Body of pancreas (tissue), 4 donors: ENCODE data around the gene DEPDC4.

Experiments used
- CTCF ChIP-seq, 7 experiments: fragments of 450-650 bp in 4 of 7; fragments of 200-600 bp in 3 of 7; sonication (generic) in 3 of 7; IDR thresholded peaks; one replicate each; pipeline ENCODE4 v1.5.1; 2016 to 2019; ENCODE audit warnings: antibody characterized with exemption in 7 of 7
- POLR2A ChIP-seq, 3 donors: fragments of 450-650 bp; IDR thresholded peaks; one replicate each; pipeline ENCODE4 v1.6.1; 2016; ENCODE audit warnings: antibody characterized with exemption in 3 of 3, mild to moderate bottlenecking in 2 of 3

GRCh38 chr12:100201604-100202423 lies 65.1 kb downstream of the DEPDC4 start:
- TF ChIP-seq CTCF (IDR thresholded peaks at IDR 0.05) (no peak), POLR2A (IDR thresholded peaks at IDR 0.05) (no peak)
